SK-N-SH treated with all-trans-retinoic acid at 6 μM for 48 hours (cell line): ENCODE data around the gene GABRA1.

Experiments
- ATAC-seq: fragments of 200-7000 bp; cut with Tn5 transposase; 3 replicates; pipeline ENCODE4 v1.9.1; 2020; ENCODE audit warnings: mild to moderate bottlenecking, moderate library complexity
- ARNTL ChIP-seq: fragments of 450-650 bp; formaldehyde crosslinking; IDR thresholded peaks from 2 replicates; pipeline ENCODE4 v1.5.0; 2020; ENCODE audit warnings: low read depth, mild to moderate bottlenecking, moderate library complexity, borderline replicate concordance
- BACH2 ChIP-seq: fragments of 250-450 bp; sonication (Bioruptor Pico); IDR thresholded peaks from 2 replicates; pipeline ENCODE4 v1.9.0; 2021; ENCODE audit warnings: mild to moderate bottlenecking, borderline replicate concordance
- CREB5 ChIP-seq: fragments of 250-450 bp; sonication (Bioruptor Pico); IDR thresholded peaks from 2 replicates; pipeline ENCODE4 v1.5.1; 2020; ENCODE audit warnings: low read depth, mild to moderate bottlenecking, moderate library complexity
- CSDC2 ChIP-seq: fragments of 250-450 bp; sonication (Bioruptor Pico); IDR thresholded peaks from 2 replicates; pipeline ENCODE4 v1.5.0; 2020; ENCODE audit warnings: mild to moderate bottlenecking, moderate library complexity
- CSRNP3 ChIP-seq: fragments of 250-450 bp; sonication (Bioruptor Pico); IDR thresholded peaks from 2 replicates; pipeline ENCODE4 v1.5.1; 2021; ENCODE audit warnings: mild to moderate bottlenecking, moderate library complexity
- ESRRG ChIP-seq: fragments of 250-450 bp; sonication (Bioruptor Pico); IDR thresholded peaks from 2 replicates; pipeline ENCODE4 v1.6.1; 2021; ENCODE audit warnings: mild to moderate bottlenecking
- GLIS3 ChIP-seq: fragments of 250-450 bp; sonication (Bioruptor Pico); IDR thresholded peaks from 2 replicates; pipeline ENCODE4 v1.5.0; 2020; ENCODE audit warnings: mild to moderate bottlenecking, moderate library complexity
- ISL1 ChIP-seq: fragments of 250-450 bp; sonication (Bioruptor Pico); IDR thresholded peaks from 2 replicates; pipeline ENCODE4 v2.1.2; 2022; ENCODE audit warnings: mild to moderate bottlenecking, moderate library complexity
- PPARA ChIP-seq: fragments of 250-450 bp; sonication (Bioruptor Pico); IDR thresholded peaks from 2 replicates; pipeline ENCODE4 v1.5.0; 2020; ENCODE audit warnings: mild to moderate bottlenecking, borderline replicate concordance
- RARB ChIP-seq: fragments of 250-450 bp; sonication (Bioruptor Pico); IDR thresholded peaks from 2 replicates; pipeline ENCODE4 v1.8.0; 2021; ENCODE audit warnings: mild to moderate bottlenecking, moderate library complexity
- SNAI2 ChIP-seq: fragments of 250-450 bp; sonication (Bioruptor Pico); IDR thresholded peaks from 2 replicates; pipeline ENCODE4 v1.5.0; 2020; ENCODE audit warnings: mild to moderate bottlenecking, moderate library complexity
- TCF4 ChIP-seq: fragments of 250-450 bp; sonication (Bioruptor Pico); IDR thresholded peaks from 2 replicates; pipeline ENCODE4 v1.8.0; 2021; ENCODE audit warnings: mild to moderate bottlenecking, moderate library complexity, borderline replicate concordance
- TOX ChIP-seq: fragments of 250-450 bp; sonication (Bioruptor Pico); IDR thresholded peaks from 2 replicates; pipeline ENCODE4 v1.8.0; 2021; ENCODE audit warnings: mild to moderate bottlenecking, moderate library complexity, borderline replicate concordance
- ZC3H10 ChIP-seq: fragments of 250-450 bp; sonication (Bioruptor Pico); IDR thresholded peaks from 2 replicates; pipeline ENCODE4 v1.5.1; 2021; ENCODE audit warnings: mild to moderate bottlenecking, moderate library complexity
- ZFP3 ChIP-seq: fragments of 250-450 bp; sonication (Bioruptor Pico); IDR thresholded peaks from 2 replicates; pipeline ENCODE4 v1.5.0; 2020; ENCODE audit warnings: mild to moderate bottlenecking, moderate library complexity
- ZFP30 ChIP-seq: fragments of 450-650 bp; formaldehyde crosslinking; IDR thresholded peaks from 2 replicates; pipeline ENCODE4 v1.5.0; 2022; ENCODE audit warnings: mild to moderate bottlenecking, moderate library complexity
- ZNF565 ChIP-seq: fragments of 450-650 bp; formaldehyde crosslinking; conservative IDR thresholded peaks from 2 replicates; pipeline ENCODE4 v1.5.0; 2020; ENCODE audit warnings: low read depth, mild to moderate bottlenecking, moderate library complexity
- ZNF70 ChIP-seq: fragments of 450-650 bp; formaldehyde crosslinking; IDR thresholded peaks from 2 replicates; pipeline ENCODE4 v1.5.0; 2020; ENCODE audit warnings: mild to moderate bottlenecking, moderate library complexity
- ZNF8 ChIP-seq: fragments of 450-650 bp; formaldehyde crosslinking; IDR thresholded peaks from 2 replicates; pipeline ENCODE4 v1.5.0; 2020; ENCODE audit warnings: mild to moderate bottlenecking, moderate library complexity
- TF ChIP-seq, protein P1 (sequence below): fragments of 250-450 bp; sonication (Bioruptor Pico); IDR thresholded peaks from 2 replicates; pipeline ENCODE4 v1.5.0; 2020; ENCODE audit warnings: mild to moderate bottlenecking, moderate library complexity
- TF ChIP-seq, protein P2 (sequence below): fragments of 250-450 bp; sonication (Bioruptor Pico); IDR thresholded peaks from 2 replicates; pipeline ENCODE4 v1.8.0; 2021; ENCODE audit warnings: low read depth, mild to moderate bottlenecking, moderate library complexity, borderline replicate concordance
- TF ChIP-seq, protein P3 (sequence below): fragments of 250-450 bp; sonication (Bioruptor Pico); IDR thresholded peaks from 2 replicates; pipeline ENCODE4 v1.8.0; 2020; ENCODE audit warnings: mild to moderate bottlenecking, moderate library complexity, borderline replicate concordance

Gene GABRA1

DNA sequence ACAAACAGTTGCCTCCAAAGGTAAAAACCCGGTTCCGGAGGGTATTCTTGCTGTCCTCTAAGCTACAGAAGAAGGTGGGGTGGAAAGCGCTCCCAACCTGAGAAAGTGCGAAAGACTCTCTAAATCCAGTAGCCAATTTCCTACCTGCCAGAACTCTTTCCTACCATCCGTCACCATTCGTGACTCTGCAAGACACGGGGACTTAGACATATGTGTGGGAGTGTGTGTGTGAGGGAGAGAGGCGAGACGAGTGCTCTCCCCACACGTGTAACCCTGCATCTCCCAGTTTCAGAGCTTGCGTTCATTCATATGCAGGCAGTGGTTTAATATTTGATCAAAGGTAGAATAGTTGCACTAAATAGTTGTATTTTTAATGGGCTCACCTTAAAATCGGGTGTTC, 473 bp upstream of the GABRA1 start:
- ATAC-seq = no peak
- TF ChIP-seq ZC3H10 (CRISPR knock-in tag) (no peak), ZFP30 (CRISPR knock-in tag) (no peak), ESRRG (CRISPR knock-in tag) (no peak), CREB5 (CRISPR knock-in tag) (no peak), ISL1 (CRISPR knock-in tag) (no peak), SNAI2 (no peak), ZFP3 (no peak), TOX (CRISPR knock-in tag) (no peak), CSRNP3 (CRISPR knock-in tag) (no peak)
- TF ChIP-seq, protein P1, sequence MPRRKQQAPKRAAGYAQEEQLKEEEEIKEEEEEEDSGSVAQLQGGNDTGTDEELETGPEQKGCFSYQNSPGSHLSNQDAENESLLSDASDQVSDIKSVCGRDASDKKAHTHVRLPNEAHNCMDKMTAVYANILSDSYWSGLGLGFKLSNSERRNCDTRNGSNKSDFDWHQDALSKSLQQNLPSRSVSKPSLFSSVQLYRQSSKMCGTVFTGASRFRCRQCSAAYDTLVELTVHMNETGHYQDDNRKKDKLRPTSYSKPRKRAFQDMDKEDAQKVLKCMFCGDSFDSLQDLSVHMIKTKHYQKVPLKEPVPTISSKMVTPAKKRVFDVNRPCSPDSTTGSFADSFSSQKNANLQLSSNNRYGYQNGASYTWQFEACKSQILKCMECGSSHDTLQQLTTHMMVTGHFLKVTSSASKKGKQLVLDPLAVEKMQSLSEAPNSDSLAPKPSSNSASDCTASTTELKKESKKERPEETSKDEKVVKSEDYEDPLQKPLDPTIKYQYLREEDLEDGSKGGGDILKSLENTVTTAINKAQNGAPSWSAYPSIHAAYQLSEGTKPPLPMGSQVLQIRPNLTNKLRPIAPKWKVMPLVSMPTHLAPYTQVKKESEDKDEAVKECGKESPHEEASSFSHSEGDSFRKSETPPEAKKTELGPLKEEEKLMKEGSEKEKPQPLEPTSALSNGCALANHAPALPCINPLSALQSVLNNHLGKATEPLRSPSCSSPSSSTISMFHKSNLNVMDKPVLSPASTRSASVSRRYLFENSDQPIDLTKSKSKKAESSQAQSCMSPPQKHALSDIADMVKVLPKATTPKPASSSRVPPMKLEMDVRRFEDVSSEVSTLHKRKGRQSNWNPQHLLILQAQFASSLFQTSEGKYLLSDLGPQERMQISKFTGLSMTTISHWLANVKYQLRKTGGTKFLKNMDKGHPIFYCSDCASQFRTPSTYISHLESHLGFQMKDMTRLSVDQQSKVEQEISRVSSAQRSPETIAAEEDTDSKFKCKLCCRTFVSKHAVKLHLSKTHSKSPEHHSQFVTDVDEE = no peak

- TF ChIP-seq SNAI2 (no peak), ESRRG (CRISPR knock-in tag) (no peak), BACH2 (no peak), CSDC2 (CRISPR knock-in tag) (no peak), TOX (CRISPR knock-in tag) (no peak), PPARA (no peak), ISL1 (CRISPR knock-in tag) (no peak), GLIS3 (no peak), TCF4 (CRISPR knock-in tag) (no peak), ZFP30 (CRISPR knock-in tag) (no peak), ZNF70 (CRISPR knock-in tag) (no peak), ZNF565 (CRISPR knock-in tag) (no peak), ZC3H10 (CRISPR knock-in tag) (no peak), ZNF8 (CRISPR knock-in tag) (no peak), ZFP3 (no peak), CSRNP3 (CRISPR knock-in tag) (no peak), ARNTL (no peak), RARB (CRISPR knock-in tag) (no peak)
- TF ChIP-seq, protein P2, sequence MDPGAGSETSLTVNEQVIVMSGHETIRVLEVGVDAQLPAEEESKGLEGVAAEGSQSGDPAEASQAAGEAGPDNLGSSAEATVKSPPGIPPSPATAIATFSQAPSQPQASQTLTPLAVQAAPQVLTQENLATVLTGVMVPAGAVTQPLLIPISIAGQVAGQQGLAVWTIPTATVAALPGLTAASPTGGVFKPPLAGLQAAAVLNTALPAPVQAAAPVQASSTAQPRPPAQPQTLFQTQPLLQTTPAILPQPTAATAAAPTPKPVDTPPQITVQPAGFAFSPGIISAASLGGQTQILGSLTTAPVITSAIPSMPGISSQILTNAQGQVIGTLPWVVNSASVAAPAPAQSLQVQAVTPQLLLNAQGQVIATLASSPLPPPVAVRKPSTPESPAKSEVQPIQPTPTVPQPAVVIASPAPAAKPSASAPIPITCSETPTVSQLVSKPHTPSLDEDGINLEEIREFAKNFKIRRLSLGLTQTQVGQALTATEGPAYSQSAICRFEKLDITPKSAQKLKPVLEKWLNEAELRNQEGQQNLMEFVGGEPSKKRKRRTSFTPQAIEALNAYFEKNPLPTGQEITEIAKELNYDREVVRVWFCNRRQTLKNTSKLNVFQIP (CRISPR knock-in tag) = no peak
- TF ChIP-seq, protein P3, sequence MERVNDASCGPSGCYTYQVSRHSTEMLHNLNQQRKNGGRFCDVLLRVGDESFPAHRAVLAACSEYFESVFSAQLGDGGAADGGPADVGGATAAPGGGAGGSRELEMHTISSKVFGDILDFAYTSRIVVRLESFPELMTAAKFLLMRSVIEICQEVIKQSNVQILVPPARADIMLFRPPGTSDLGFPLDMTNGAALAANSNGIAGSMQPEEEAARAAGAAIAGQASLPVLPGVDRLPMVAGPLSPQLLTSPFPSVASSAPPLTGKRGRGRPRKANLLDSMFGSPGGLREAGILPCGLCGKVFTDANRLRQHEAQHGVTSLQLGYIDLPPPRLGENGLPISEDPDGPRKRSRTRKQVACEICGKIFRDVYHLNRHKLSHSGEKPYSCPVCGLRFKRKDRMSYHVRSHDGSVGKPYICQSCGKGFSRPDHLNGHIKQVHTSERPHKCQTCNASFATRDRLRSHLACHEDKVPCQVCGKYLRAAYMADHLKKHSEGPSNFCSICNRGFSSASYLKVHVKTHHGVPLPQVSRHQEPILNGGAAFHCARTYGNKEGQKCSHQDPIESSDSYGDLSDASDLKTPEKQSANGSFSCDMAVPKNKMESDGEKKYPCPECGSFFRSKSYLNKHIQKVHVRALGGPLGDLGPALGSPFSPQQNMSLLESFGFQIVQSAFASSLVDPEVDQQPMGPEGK (CRISPR knock-in tag) = no peak
These were observed 2.6 kb downstream of the GABRA1 start for GRCh38 chr5:161850491-161850890.

More at GRCh38 chr5:161850491-161850890, 2.6 kb downstream of the GABRA1 start:
- no peak for ATAC-seq
